H9 (cell line): ENCODE results near the gene AGBL4. TPM values are rescaled to one million over a fixed set of nuclear protein-coding genes. Genes with fewer than 3 reads are reported as not detected.

Experiments used
- DNase-seq: peaks from one replicate; pipeline ENCODE4 v3.0.0-alpha.2; 2017
- H2AFZ ChIP-seq: one replicate; pipeline ENCODE4 v1.6.1; 2013; ENCODE audit warnings: mild to moderate bottlenecking, low read length, control low read depth, moderate library complexity
- H2AK5ac ChIP-seq: 2 replicates; pipeline ENCODE4 v1.6.1; 2013; ENCODE audit warnings: low read length, control low read depth, mixed read lengths; ENCODE audit not compliant: insufficient read length
- H2BK120ac ChIP-seq: one replicate; pipeline ENCODE4 v1.6.1; 2013; ENCODE audit warnings: low read depth, mild to moderate bottlenecking, low read length, control low read depth, inconsistent platforms; ENCODE audit not compliant: poor library complexity, severe bottlenecking
- H2BK12ac ChIP-seq: 2 replicates; pipeline ENCODE4 v1.6.1; 2013; ENCODE audit warnings: low read length, control low read depth, mixed read lengths, low read depth; ENCODE audit not compliant: insufficient read length
- H2BK15ac ChIP-seq: 2 replicates; pipeline ENCODE4 v1.6.1; 2013; ENCODE audit warnings: low read depth, low read length, control low read depth
- H2BK20ac ChIP-seq: one replicate; pipeline ENCODE4 v1.6.1; 2013; ENCODE audit warnings: low read depth, mild to moderate bottlenecking, low read length, control low read depth, inconsistent platforms; ENCODE audit not compliant: poor library complexity, severe bottlenecking
- H2BK5ac ChIP-seq: 2 replicates; pipeline ENCODE4 v1.6.1; 2013; ENCODE audit warnings: low read length, control low read depth, mixed read lengths; ENCODE audit not compliant: insufficient read length
- H3K14ac ChIP-seq: 2 replicates; pipeline ENCODE4 v1.6.1; 2013; ENCODE audit warnings: low read length, control low read depth; ENCODE audit not compliant: insufficient read depth
- H3K18ac ChIP-seq: 2 replicates; pipeline ENCODE4 v1.6.1; 2013; ENCODE audit warnings: low read depth, mild to moderate bottlenecking, mixed read lengths, low read length, control low read depth; ENCODE audit not compliant: insufficient read length
- H3K23ac ChIP-seq: 2 replicates; pipeline ENCODE4 v1.6.1; 2013; ENCODE audit warnings: low read length, control low read depth, mixed read lengths, low read depth; ENCODE audit not compliant: insufficient read length
- H3K23me2 ChIP-seq: 2 replicates; pipeline ENCODE4 v1.6.1; 2013; ENCODE audit warnings: low read depth, mild to moderate bottlenecking, mixed read lengths, low read length, control low read depth; ENCODE audit not compliant: insufficient read length, poor library complexity, severe bottlenecking
- H3K27ac ChIP-seq: 2 replicates; pipeline ENCODE4 v1.5.1; 2013; ENCODE audit warnings: low read length, control low read depth, mixed read lengths, low read depth; ENCODE audit not compliant: insufficient read length
- H3K27me3 ChIP-seq: 2 replicates; pipeline ENCODE4 v1.6.1; 2013; ENCODE audit warnings: low read length, control low read depth, inconsistent platforms; ENCODE audit not compliant: insufficient read depth
- H3K4ac ChIP-seq: 2 replicates; pipeline ENCODE4 v1.6.1; 2013; ENCODE audit warnings: low read depth, mild to moderate bottlenecking, control low read depth, inconsistent platforms, low read length, moderate library complexity
- H3K4me1 ChIP-seq: 2 replicates; pipeline ENCODE4 v1.6.1; 2013; ENCODE audit warnings: low read length, control low read depth, inconsistent platforms; ENCODE audit not compliant: insufficient read depth
- H3K4me2 ChIP-seq: 2 replicates; pipeline ENCODE4 v1.6.1; 2013; ENCODE audit warnings: low read length, control low read depth, mixed read lengths; ENCODE audit not compliant: insufficient read length, insufficient read depth
- H3K56ac ChIP-seq: 2 replicates; pipeline ENCODE4 v1.6.1; 2013; ENCODE audit warnings: low read depth, mild to moderate bottlenecking, mixed read lengths, low read length, control low read depth; ENCODE audit not compliant: insufficient read length
- H3K79me1 ChIP-seq: 2 replicates; pipeline ENCODE4 v1.6.1; 2013; ENCODE audit warnings: low read depth, mild to moderate bottlenecking, moderate library complexity, low read length, control low read depth, inconsistent platforms; ENCODE audit not compliant: insufficient read depth, poor library complexity, severe bottlenecking
- H3K79me2 ChIP-seq: 2 replicates; pipeline ENCODE4 v1.6.1; 2013; ENCODE audit warnings: low read length, control low read depth, inconsistent platforms; ENCODE audit not compliant: insufficient read depth
- H3K9ac ChIP-seq: 2 replicates; pipeline ENCODE4 v1.6.1; 2013; ENCODE audit warnings: low read length, control low read depth, mixed read lengths; ENCODE audit not compliant: insufficient read length; ENCODE audit errors: extremely low read depth
- H3K9me3 ChIP-seq: one replicate; pipeline ENCODE4 v1.6.1; 2013; ENCODE audit warnings: low read depth, low read length, inconsistent platforms; ENCODE audit not compliant: control insufficient read depth
- H3T11ph ChIP-seq: one replicate; pipeline ENCODE4 v1.6.1; 2013; ENCODE audit warnings: mild to moderate bottlenecking, low read length, control low read depth, inconsistent platforms
- H4K20me1 ChIP-seq: one replicate; pipeline ENCODE4 v1.6.1; 2013; ENCODE audit not compliant: control insufficient read depth, insufficient read length, insufficient read depth
- H4K5ac ChIP-seq: 2 replicates; pipeline ENCODE4 v1.6.1; 2013; ENCODE audit warnings: low read depth, mild to moderate bottlenecking, mixed read lengths, low read length, control low read depth; ENCODE audit not compliant: insufficient read length
- H4K8ac ChIP-seq: replicated peaks from 2 replicates; pipeline ENCODE4 v1.6.1; 2013; ENCODE audit warnings: low read length, control low read depth, mixed read lengths, low read depth; ENCODE audit not compliant: insufficient read length
- H4K91ac ChIP-seq: 2 replicates; pipeline ENCODE4 v1.6.1; 2013; ENCODE audit warnings: low read depth, mild to moderate bottlenecking, moderate library complexity, mixed read lengths, low read length, control low read depth; ENCODE audit not compliant: insufficient read length
- H3K27ac Mint-ChIP-seq, 3 experiments: 2 replicates in 2 of 3; 3 replicates in 1 of 3; pipeline ENCODE4 v1.8.0; 2020 to 2021; ENCODE audit warnings: mixed read lengths in 3 of 3, mild to moderate bottlenecking in 1 of 3, moderate library complexity in 1 of 3
- H3K27me3 Mint-ChIP-seq: 2 replicates; pipeline ENCODE4 v1.8.0; 2021; ENCODE audit warnings: low read depth, mild to moderate bottlenecking, moderate library complexity, mixed read lengths
- H3K36me3 Mint-ChIP-seq, 3 experiments: 2 replicates in 2 of 3; 3 replicates in 1 of 3; pipeline ENCODE4 v1.8.0; 2020 to 2021; ENCODE audit warnings: low read depth in 3 of 3, mixed read lengths in 3 of 3; ENCODE audit not compliant: insufficient read depth in 1 of 3
- H3K4me1 Mint-ChIP-seq, 2 experiments: 2 replicates each; pipeline ENCODE4 v1.8.0; 2020; ENCODE audit warnings: mixed read lengths in 2 of 2
- H3K4me3 Mint-ChIP-seq, 2 experiments: 2 replicates in 1 of 2; 3 replicates in 1 of 2; pipeline ENCODE4 v1.8.0; 2020 to 2021; ENCODE audit warnings: mild to moderate bottlenecking in 2 of 2, mixed read lengths in 2 of 2, moderate library complexity in 1 of 2
- H3K9me3 Mint-ChIP-seq, 2 experiments: 2 replicates in 1 of 2; 3 replicates in 1 of 2; pipeline ENCODE4 v1.8.0; 2020; ENCODE audit warnings: mild to moderate bottlenecking in 2 of 2, mixed read lengths in 2 of 2, moderate library complexity in 1 of 2
- WGBS: extraction: QIAGEN DNeasy Blood & Tissue Kit; methylation state at CpG from one replicate; pipeline ENCODE4 v1.1.7; 2013; ENCODE audit warnings: missing lambda C conversion rate, low lambda C conversion rate, mixed read lengths; ENCODE audit not compliant: insufficient read length; ENCODE audit errors: extremely low coverage; 5-methylcytosine and 5-hydroxymethylcytosine counted together
- total RNA-seq: library from RNA; stranded (reverse); gene quantifications from 2 replicates; pipeline ENCODE4 v1.2.1, GENCODE V29; 2021
- TF ChIP-seq, protein P1 (sequence below): fragments of 200-600 bp; sonication (generic); conservative IDR thresholded peaks from 3 replicates; pipeline ENCODE4 v1.8.0; 2021; ENCODE audit warnings: antibody characterized with exemption, mild to moderate bottlenecking

Gene AGBL4
- total RNA-seq, 1 experiment from 2014 or later = not detected

DNA sequence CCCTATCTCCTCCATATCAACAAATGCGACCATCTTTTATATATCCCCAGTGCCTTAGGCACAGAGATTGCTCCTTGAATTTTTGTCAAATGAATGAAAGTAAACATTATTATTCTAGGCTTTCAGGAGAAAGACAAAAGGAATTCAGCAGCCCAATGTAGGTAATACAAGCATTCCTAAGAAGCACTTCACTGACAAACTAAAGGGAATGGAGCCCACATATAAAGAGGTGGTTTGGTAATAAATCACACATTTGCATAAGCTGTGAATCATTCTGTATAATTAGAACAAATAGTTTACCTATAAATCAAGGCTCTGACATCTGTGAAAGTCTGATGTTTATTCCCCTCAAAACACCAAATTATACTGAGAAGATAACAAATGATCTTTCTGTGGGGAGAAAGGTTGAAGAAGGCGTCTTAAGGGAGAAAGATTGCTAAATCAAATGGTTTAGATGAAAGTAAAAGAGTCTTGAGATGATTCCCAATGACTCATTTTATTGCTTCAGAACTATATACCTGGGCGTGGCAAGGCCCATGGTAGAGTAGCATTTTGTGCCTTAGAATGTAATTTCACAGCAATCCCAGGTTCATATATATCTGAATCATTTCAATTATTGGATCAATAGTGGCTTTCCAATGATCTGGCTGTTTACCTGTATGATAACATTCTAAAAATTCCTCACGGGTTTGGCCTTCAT, 558.1 kb downstream of the AGBL4 start:
- H3K4ac ChIP-seq = no peak overlapping the region
- H4K5ac ChIP-seq = no peak overlapping the region
- H3K27ac ChIP-seq = no peak overlapping the region
- H3T11ph ChIP-seq = no peak overlapping the region
- H2BK20ac ChIP-seq = no peak overlapping the region
- peaks cover 87 to 88% of the 10 kb centered on the region in 2 experiments for H3K9me3 Mint-ChIP-seq
- H3K23me2 ChIP-seq = no peaks in the 10 kb centered on the region
- H3K79me1 ChIP-seq = no peaks in the 10 kb centered on the region
- no peak overlapping the region for H2AK5ac ChIP-seq
- no peak overlapping the region for H4K91ac ChIP-seq
- no peak for DNase-seq
- no peaks in the 10 kb centered on the region for H3K79me2 ChIP-seq
- H4K8ac ChIP-seq = no peak overlapping the region
- H3K36me3 Mint-ChIP-seq = peaks cover 0 to 10% (median 8%) of the 10 kb centered on the region in 3 experiments; a peak in 3 of 7 replicates
- peaks cover 73% of the 10 kb centered on the region for H3K9me3 ChIP-seq
- TF ChIP-seq, protein P1, sequence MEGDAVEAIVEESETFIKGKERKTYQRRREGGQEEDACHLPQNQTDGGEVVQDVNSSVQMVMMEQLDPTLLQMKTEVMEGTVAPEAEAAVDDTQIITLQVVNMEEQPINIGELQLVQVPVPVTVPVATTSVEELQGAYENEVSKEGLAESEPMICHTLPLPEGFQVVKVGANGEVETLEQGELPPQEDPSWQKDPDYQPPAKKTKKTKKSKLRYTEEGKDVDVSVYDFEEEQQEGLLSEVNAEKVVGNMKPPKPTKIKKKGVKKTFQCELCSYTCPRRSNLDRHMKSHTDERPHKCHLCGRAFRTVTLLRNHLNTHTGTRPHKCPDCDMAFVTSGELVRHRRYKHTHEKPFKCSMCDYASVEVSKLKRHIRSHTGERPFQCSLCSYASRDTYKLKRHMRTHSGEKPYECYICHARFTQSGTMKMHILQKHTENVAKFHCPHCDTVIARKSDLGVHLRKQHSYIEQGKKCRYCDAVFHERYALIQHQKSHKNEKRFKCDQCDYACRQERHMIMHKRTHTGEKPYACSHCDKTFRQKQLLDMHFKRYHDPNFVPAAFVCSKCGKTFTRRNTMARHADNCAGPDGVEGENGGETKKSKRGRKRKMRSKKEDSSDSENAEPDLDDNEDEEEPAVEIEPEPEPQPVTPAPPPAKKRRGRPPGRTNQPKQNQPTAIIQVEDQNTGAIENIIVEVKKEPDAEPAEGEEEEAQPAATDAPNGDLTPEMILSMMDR = no peak
- H3K4me1 ChIP-seq = no peaks in the 10 kb centered on the region
- H3K56ac ChIP-seq = no peak overlapping the region
- H2BK120ac ChIP-seq = no peak overlapping the region
- H2BK5ac ChIP-seq = no peak overlapping the region
- no peaks in the 10 kb centered on the region for H3K4me1 Mint-ChIP-seq
- no CpG with 5 or more reads among the region's 4 CpGs for WGBS
- no peak overlapping the region for H3K9ac ChIP-seq
- H2BK12ac ChIP-seq = no peak overlapping the region
- no peak overlapping the region for H3K4me3 Mint-ChIP-seq
- no peak overlapping the region for H2BK15ac ChIP-seq
- no peak overlapping the region for H3K4me2 ChIP-seq
- H2AFZ ChIP-seq = no peak overlapping the region
- no peak overlapping the region for H3K27ac Mint-ChIP-seq
- no peaks in the 10 kb centered on the region for H3K27me3 ChIP-seq
- H4K20me1 ChIP-seq = no peaks in the 10 kb centered on the region
- no peak overlapping the region for H3K18ac ChIP-seq
- peaks cover 2% of the 10 kb centered on the region; the same call in 1 of the 2 replicates for H3K27me3 Mint-ChIP-seq
- no peak overlapping the region for H3K14ac ChIP-seq
- H3K23ac ChIP-seq = no peak overlapping the region
